ENCODE data around the gene COX19. TPM values are rescaled to one million over a fixed set of nuclear protein-coding genes. Genes with fewer than 3 reads are reported as not detected.

COX19 gene
- total RNA-seq, 1 experiment from 2014 or later = 12.3 TPM

GRCh38 chr7:972676-973309 lies 2.6 kb downstream of the COX19 start:
- Histone ChIP-seq H3K27ac (ENCODE audit: insufficient read length, low read depth, low read length) (no peak overlapping the region), H3K18ac (ENCODE audit: insufficient read length, low read depth, low read length) (no peak overlapping the region), H3T11ph (ENCODE audit: low read length) (no peak overlapping the region), H3K79me1 (ENCODE audit: insufficient read depth, low read depth, low read length, poor library complexity, severe bottlenecking) (no peaks in the 10 kb centered on the region), H3K23me2 (ENCODE audit: insufficient read length, low read depth, low read length, poor library complexity, severe bottlenecking) (peaks cover 3% of the 10 kb centered on the region), H4K20me1 (ENCODE audit: control insufficient read depth, insufficient read depth, insufficient read length) (no peaks in the 10 kb centered on the region), H3K23ac (ENCODE audit: insufficient read length, low read depth, low read length) (no peak overlapping the region), H3K14ac (ENCODE audit: insufficient read depth, low read length) (no peak overlapping the region), H2BK15ac (ENCODE audit: low read depth, low read length) (no peak overlapping the region), H2BK120ac (ENCODE audit: low read depth, low read length, poor library complexity, severe bottlenecking) (no peak overlapping the region), H2AFZ (ENCODE audit: low read length) (no peak overlapping the region), H2BK20ac (ENCODE audit: low read depth, low read length, poor library complexity, severe bottlenecking) (no peak overlapping the region), H3K9ac (ENCODE audit: extremely low read depth, insufficient read length, low read length) (no peak overlapping the region), H2AK5ac (ENCODE audit: insufficient read length, low read length) (no peak overlapping the region), H3K4ac (ENCODE audit: low read depth, low read length) (no peak overlapping the region), H3K56ac (ENCODE audit: insufficient read length, low read depth, low read length) (no peak overlapping the region), H2BK12ac (ENCODE audit: insufficient read length, low read depth, low read length) (no peak overlapping the region), H3K9me3 (ENCODE audit: control insufficient read depth, low read depth, low read length) (no peaks in the 10 kb centered on the region), H3K27me3 (ENCODE audit: insufficient read depth, low read length) (no peaks in the 10 kb centered on the region), H2BK5ac (ENCODE audit: insufficient read length, low read length) (no peak overlapping the region), H4K91ac (ENCODE audit: insufficient read length, low read depth, low read length) (no peak overlapping the region), H4K8ac (replicated peaks; ENCODE audit: insufficient read length, low read depth, low read length) (no peak overlapping the region), H3K4me2 (ENCODE audit: insufficient read depth, insufficient read length, low read length) (no peak overlapping the region), H3K79me2 (ENCODE audit: insufficient read depth, low read length) (peaks cover 2% of the 10 kb centered on the region; the same call in 1 of the 2 replicates), H3K4me1 (ENCODE audit: insufficient read depth, low read length) (no peaks in the 10 kb centered on the region), H4K5ac (ENCODE audit: insufficient read length, low read depth, low read length) (no peak overlapping the region)
- H3K27me3 Mint-ChIP-seq (ENCODE audit: low read depth) = no peaks in the 10 kb centered on the region
- H3K9me3 Mint-ChIP-seq = no peaks in the 10 kb centered on the region
- peaks cover 4 to 11% of the 10 kb centered on the region in 2 experiments; a peak in 3 of 4 replicates for H3K4me1 Mint-ChIP-seq
- peaks cover 5 to 45% (median 37%) of the 10 kb centered on the region in 3 experiments; a peak in 6 of 7 replicates for H3K36me3 Mint-ChIP-seq (ENCODE audit: insufficient read depth in 1 of 3, low read depth in 3 of 3)
- no peak overlapping the region for H3K27ac Mint-ChIP-seq
- no peak for DNase-seq
- no CpG with 5 or more reads among the region's 10 CpGs for WGBS (ENCODE audit: extremely low coverage, insufficient read length, low lambda C conversion rate)
- TF ChIP-seq CTCF (conservative IDR thresholded peaks at IDR 0.05) = no peak
- peak overlapping the region in 1 of 2 experiments; percentile 24; a peak in 1 of 5 replicates for H3K4me3 Mint-ChIP-seq

All from H9 (cell line).